DMS114 treated with DMSO at 0.1 percent for 48 hours (cell line): ENCODE data around the gene CEACAM19.
"Not testable (repeated sequence)": the region's sequence is repeated elsewhere in the genome, so short reads cannot be mapped to it uniquely, and the experiment has no call there.

Source experiments
- DNase-seq: peaks from one replicate; lab custom pipeline; 2025; ENCODE audit not compliant: unreplicated experiment; lab: John Stamatoyannopoulos, UW

CEACAM19 gene

DNA sequence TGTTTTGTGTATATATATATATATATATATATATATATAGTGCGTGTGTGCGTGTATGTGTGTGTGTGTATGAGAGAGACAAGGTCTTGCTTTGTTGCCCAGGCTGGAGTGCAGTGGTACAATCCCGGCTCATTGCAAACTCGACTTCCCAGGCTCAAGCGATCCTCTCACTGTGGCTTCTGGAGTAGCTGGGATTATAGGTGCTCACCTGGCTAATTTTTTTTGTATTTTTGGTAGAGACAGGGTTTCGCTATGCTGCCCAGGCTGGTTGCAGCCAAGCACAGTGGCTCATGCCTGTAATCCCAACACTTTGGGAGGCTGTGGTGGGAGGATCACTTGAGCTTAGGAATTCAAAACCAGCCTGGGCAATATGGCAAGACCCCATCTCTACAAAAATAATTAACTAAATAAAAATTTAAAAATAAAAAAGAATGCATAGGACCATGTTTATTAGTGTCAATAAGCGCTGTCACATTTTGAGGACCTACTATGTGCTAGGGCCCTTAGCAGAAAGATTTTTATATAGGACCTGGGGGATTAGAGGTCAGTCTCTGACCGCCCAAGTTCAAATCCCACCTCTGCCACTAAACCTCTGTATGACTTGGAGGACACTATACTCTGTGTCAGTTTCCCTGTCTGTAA is 25.8 kb upstream of the CEACAM19 start:
- no peak for DNase-seq

DNA sequence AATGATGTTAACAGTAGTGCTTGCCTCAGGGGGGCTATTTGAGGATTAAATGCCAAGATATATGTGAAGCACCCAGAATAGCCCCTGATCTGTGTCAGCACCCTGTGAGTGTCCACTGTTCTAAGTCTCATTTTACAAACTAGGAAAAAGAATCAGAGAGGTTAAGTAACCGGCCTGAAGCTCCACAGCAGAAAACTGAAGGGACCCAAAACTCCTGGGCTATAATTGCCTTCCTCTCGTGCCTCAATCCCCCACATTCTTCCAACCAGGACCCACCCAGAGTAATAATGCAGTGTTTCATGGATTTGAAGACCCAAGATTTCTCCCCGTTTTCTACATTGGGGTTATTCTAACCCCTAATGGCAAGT is 25.2 kb upstream of the CEACAM19 start:
- no peak for DNase-seq

DNA sequence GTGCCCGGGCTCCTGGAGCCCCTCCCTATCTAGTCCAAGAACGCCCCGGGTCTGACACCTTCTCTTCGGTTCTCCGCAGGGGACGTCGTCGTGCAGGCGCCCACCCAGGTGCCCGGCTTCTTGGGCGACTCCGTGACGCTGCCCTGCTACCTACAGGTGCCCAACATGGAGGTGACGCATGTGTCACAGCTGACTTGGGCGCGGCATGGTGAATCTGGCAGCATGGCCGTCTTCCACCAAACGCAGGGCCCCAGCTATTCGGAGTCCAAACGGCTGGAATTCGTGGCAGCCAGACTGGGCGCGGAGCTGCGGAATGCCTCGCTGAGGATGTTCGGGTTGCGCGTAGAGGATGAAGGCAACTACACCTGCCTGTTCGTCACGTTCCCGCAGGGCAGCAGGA is 24.1 kb upstream of the CEACAM19 start:
- DNase-seq: no peak

GRCh38 chr19:44648631-44649251 is 22.5 kb upstream of the CEACAM19 start:
- DNase-seq: no peak

DNA sequence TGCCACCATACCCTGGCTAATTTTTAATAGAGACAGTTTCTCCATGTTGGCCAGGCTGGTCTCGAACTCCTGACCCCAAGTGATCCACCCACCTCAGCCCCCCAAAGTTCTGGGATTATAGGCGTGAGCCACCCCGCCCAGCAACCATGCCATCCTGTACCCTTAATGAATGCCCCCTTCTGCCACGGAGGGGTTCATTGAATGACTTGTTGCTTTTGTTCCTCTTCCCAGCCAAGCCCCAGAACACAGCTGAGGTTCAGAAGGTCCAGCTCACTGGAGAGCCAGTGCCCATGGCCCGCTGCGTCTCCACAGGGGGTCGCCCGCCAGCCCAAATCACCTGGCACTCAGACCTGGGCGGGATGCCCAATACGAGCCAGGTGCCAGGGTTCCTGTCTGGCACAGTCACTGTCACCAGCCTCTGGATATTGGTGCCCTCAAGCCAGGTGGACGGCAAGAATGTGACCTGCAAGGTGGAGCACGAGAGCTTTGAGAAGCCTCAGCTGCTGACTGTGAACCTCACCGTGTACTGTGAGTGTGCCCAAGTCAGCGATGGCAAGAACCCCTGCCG is 21.6 kb upstream of the CEACAM19 start:
- no peak for DNase-seq

GRCh38 chr19:44653343-44653742 is 17.9 kb upstream of the CEACAM19 start:
- DNase-seq: no peak

GRCh38 chr19:44653977-44654774 is 17.1 kb upstream of the CEACAM19 start:
- DNase-seq: no peak

DNA sequence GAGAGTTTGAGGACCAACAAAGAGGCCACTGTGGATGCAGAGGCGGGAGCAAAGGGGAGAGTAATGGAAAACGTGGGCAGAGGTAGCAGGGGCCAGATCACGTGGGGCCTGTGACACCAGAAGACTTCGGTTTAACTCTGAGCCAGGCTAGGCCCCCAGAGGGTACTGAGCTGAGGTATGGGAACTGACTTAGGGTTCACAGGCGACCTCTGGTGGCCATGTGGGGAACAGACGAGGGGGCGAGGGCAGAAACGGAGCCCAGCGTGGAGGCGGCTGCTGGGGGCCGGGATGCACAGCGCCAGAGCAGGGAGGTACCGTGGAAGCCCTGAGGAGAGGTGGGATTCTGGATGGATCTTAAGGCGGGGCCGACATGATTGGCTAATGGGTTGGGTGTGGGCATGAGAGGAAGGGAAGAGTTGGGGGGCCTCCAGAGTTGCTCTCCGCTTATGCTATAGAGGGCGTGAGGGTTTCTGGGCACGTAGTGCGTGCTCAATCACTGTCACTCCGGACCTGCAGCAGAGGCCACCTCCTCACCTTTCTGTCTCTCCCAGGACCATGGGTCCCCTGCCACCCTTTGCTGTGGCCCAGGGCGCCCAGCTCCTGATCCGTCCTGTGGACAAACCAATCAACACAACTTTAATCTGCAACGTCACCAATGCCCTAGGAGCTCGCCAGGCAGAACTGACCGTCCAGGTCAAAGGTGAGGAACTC is 13.9 kb upstream of the CEACAM19 start:
- no peak for DNase-seq

DNA sequence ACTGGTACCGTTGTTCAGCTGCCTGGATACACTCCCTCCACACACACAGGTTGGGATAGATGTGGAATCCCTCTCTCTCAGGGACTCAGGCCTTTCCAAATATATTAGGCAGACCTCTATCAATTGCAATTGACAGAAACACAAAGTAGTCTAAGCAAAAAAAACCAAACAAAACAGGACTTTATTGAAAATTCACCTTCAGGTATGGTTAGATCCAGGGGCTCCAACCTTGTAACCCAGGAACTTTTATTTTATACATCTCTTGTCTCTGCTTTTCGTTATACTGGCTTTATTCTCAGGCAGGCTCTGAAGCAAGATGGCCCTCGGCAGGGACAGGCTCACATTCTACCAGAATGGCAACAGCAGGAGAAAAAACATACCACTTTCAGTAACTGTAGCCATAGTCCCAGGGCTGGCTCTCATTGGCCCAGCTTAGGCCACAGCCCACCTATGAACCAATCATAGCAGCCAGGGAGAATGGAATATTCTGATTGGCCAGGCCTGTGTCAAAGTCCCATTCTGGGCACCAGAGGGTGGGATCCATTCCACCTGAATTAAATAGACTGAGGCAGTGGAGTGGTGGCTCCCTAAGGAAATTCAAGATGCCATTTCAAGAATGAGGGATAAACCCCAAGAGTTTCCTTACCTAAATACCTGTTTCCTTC is 13.1 kb upstream of the CEACAM19 start:
- DNase-seq: no peak

DNA sequence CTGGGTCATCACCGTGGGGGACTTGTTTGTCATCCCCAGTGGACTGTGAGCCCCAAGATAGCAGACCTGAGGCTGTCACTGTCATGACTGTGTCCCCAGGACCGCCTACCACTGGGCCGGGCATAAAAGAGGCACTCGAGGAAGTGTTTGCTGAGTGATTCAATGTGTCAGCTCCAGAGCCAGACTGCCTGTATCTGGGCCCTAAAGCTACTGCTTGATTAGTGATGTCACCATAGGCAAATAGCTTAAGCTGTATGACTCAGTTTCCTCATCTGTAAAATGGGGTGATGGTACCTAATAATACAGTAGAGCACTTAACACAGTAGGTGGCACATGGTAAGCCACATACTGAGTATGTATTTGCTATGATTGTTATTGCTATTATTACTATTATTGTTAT is 11.2 kb upstream of the CEACAM19 start:
- no peak for DNase-seq

GRCh38 chr19:44661205-44661604 is 10.1 kb upstream of the CEACAM19 start:
- no peak for DNase-seq

DNA sequence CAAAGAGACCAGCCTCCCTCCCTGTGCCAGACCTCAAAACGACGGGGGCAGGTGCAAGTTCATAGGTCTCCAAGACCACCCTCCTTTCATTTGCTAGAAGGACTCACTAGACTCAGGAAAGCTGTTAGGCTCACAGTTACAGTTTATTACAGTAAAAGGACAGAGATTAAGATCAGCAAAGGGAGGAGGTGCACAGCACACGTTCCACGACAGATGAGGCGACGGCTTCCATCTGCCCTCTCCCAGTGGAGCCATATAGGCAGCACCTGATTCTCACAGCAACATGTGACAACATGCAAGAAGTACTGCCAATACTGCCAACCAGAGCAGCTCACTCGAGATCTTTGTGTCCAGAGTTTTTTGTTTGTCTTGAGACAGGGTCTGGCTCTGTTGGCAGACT is 9.4 kb upstream of the CEACAM19 start:
- no peak for DNase-seq

DNA sequence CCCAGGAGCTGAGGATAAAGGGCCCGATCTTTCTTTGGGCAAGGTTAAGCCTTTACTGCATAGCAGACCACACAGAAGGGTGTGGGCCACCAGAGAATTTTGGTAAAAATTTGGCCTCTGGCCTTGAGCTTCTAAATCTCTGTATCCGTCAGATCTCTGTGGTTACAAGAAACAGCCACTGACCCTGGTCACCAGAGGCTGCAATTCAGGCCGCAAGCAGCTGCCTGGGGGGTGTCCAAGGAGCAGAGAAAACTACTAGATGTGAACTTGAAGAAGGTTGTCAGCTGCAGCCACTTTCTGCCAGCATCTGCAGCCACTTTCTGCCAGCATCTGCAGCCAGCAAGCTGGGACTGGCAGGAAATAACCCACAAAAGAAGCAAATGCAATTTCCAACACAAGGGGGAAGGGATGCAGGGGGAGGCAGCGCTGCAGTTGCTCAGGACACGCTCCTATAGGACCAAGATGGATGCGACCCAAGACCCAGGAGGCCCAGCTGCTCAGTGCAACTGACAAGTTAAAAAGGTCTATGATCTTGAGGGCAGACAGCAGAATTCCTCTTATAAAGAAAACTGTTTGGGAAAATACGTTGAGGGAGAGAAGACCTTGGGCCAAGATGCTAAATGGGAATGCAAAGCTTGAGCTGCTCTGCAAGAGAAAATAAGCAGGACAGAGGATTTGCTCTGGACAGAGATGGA is 8.4 kb upstream of the CEACAM19 start:
- DNase-seq: no peak

DNA sequence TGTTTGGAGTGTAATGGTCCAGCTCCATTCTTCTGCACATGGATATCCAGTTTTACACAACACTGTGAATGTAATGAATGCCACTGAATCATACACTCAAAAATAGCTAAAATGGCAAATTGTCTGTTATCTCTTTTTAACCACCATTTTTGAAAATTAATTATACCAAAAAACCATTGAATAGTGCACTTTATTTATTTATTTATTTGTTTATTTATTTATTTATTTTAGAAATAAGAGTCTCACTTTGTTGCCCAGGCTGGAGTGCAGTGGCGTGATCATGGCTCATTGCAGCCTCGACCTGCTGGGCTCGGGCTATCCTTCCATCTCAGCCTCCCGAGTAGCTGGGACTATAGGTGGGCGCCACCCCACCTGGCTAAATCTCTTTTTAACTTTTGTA is 7.3 kb upstream of the CEACAM19 start:
- no peak for DNase-seq

- DNase-seq: no peak
Measured at GRCh38 chr19:44664976-44665375, 6.3 kb upstream of the CEACAM19 start.

GRCh38 chr19:44666852-44667556 is 4.3 kb upstream of the CEACAM19 start:
- no peak for DNase-seq

DNA sequence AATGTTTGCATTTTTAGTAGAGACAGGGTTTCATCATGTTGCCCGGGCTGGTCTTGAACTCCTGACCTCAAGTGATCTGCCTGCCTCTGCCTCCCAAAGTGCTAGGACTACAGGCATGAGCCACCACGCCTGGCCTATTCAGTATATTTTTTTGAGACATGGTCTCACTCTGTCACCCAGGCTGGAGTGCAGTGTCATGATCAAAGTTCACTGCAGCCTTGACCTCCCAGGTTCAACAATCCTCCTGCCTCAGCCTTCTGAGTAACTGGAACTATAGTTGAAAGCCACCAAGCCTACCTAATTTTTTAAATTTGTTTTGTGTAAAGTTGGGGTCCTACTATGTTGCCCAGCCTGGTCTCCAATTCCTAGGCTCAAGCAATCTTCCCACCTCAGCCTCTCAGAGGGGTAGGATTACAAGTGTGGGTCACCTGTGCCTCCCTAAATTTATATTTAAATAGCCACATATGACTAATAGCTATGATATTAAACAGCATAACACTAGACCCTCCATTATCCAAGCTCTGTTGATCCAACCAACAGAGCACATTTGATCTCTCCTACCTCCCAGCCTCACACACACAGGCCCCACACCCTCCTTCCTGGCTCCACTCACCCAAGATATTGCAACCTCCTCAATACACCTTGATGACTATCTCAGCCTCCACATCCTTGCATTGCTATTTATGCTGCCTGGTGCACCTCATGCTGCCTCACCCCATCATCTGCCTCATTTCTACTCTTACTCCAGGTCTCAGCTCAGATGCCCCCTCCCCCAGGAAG is 2.1 kb upstream of the CEACAM19 start:
- DNase-seq: no peak

GRCh38 chr19:44670027-44670426 is 1.3 kb upstream of the CEACAM19 start:
- DNase-seq: not testable (repeated sequence)

DNA sequence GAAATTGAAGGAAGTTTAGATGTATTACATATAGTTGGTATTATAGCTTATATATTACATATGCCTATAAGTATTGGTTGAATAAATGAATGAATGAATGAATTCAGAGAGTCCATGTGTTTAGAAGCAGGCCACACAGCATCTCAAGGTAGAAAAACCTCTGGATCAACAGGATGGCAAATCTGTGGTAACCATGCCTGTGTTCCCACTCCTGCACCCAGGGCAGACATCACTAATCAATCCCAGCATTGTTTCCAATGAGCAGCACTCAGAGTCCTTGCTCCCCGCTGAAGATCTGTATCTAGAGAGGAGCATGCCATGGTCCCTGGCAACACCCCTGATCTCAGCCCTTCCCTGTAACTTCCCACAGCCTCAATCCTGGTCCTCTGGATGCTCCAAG is 944 bp downstream of the CEACAM19 start:
- no peak for DNase-seq
